DMS153 treated with DMSO at 0.1 percent for 48 hours (cell line): ENCODE results near the gene PSMD6.

Source experiments
- DNase-seq: peaks from one replicate; lab custom pipeline; 2025; ENCODE audit not compliant: unreplicated experiment; lab: John Stamatoyannopoulos, UW

Gene PSMD6

DNA sequence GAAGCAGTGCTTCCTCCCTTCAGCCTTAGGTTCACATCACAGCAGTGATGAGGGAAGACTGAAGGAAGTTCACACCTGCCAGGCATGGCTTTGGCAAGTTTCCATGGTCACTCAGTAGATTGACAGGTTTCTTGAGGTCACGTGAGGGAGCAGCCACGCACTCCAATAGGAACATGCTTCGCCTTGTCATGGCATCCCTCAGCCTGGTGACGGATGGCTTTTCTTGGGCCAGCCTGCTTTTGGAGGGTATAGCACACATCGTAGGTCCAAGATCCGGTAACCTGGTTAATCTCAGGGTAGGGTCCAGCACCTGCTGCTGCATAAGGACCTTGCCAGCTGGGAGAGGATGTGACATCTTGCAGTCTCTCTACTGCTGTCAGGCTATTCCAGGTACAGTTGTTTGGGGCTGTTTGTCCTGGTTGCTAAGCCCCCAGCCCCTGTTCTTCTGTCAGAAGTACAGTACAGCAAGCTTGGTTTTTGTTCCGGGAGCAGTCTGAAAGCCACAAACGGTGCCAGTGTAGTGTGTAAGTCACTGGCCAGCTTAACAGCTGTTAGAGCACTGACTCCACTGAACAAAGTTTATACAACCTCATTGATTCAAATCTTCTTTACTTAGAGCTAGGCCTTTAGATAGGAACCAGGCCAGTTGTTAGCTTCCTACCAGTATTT, 42.3 kb downstream of the PSMD6 start:
- no peak for DNase-seq

GRCh38 chr3:63980019-63980418, 43.3 kb downstream of the PSMD6 start:
- DNase-seq: no peak

DNA sequence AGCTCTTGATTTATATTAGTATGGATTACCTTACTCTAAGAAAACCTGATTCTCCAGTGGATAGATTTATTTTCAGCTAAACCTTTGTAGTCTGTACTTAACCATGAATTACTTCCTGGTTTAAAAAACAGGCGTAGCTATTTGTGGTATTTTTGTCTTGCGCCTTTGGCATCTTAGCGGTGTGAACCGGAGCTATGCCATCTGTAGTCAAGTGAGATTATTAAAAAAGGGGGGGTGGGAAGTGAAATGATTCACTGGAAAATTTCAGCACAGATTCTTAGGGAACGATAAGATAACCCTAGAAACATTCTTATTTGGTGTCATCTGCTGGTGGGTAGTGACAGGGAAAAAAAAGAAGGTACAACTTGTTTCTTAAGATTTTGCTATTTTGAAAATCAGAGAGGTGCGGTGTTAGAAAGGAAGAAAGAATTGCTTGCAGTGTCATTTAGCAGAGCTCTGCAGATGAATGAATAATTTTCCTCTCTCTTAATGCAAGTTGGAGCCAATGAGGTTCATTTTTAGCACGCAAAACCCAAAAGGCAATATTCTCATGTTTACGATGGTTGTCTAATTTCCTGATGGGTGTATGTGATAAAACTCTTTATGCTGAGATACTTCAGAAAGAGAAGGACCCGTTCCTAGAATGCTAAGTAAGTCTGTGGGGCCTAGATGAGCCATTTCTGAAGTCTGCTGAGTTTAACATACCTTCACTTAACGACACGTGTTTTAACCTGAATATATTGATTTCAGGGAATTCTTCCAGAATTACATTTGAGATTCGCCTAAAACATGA, 44.0 kb downstream of the PSMD6 start:
- DNase-seq: no peak

- no peak for DNase-seq
These were observed 45.4 kb downstream of the PSMD6 start for GRCh38 chr3:63977893-63978292.

DNA sequence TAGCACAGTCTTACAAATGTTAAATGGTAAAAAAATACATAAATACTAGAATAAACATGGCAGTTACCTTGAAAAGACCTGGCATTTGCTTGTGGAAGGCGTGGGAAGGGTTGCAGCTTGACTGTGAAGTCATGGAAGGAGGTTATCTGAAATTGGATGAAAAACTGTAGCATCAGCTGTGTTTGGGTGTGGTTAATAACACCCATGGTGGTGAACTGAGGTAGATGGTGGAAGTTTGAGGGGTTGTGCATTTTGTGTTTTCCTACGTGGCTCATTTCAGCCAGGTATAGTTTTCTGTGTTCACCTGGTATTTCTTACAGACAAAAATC, 46.5 kb downstream of the PSMD6 start:
- DNase-seq: no peak

DNA sequence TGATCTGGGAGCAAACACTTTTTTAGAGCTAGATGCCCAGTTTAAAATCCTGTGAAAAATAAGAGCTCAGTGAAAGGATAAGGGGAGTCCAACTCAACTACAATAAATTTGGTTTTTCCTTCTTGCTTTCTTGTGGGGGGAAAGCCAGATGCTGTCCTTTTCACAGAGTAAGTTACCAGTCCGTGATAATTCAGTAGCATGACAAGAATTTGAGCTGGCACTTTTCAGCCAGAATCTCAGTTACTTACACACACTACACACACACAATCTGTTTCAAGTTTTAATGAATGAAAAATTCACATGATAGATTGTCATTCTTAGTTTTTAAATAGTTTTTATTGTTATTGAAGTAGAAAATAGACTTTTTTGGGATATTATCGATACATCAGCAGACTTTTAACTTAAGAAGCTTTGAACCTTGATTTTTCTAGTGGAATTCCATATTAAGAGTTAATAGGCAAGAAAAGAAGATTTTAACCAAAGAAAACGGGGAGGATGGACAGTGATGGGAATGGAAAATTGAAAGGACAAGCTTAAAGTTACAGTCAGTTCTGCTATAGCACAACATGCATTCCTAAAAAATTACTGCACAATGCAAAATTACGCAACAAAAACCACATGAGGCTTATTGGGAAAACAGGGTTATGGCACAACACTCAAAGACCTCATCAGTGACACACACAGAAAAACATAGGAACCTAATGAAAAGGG, 47.0 kb downstream of the PSMD6 start:
- no peak for DNase-seq

DNA sequence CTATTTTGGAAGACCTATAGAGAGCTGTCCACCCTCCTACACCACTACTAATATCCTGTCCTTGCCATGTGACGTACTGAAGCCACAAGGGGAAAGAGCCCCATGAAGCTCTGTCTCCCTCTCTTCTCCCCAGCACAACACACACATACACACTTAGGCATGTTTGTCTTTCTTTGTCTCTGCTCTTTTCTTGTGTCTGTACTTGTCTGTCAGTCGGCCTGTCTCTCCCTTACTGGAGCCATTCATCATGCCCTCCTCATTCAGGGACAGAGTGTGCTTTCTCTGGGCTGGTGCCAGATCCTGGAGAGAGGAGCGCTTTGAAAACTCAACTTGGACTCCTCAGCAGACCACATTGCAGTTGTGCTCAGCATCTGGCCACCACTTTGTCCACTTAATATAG, 47.6 kb downstream of the PSMD6 start:
- no peak for DNase-seq

DNA sequence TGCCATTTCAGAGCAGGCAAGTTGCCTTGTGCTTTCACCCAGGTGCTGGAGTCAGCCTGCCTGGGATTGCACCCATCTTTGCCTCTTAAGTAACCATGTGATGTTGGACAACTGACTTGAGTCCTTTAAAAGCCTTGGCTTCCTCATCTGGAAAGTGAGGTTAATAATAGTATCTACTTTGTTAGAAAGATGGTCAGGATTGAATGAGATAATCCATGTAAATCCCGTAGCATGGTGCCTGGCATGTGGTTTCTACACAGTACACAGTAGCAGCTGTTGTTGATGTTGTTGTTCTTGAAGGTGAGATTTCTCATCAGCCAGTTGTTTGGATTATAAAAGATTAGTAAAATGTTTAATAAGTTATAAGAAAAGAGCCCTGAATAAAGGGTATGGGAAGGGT, 48.8 kb downstream of the PSMD6 start:
- DNase-seq: no peak

DNA sequence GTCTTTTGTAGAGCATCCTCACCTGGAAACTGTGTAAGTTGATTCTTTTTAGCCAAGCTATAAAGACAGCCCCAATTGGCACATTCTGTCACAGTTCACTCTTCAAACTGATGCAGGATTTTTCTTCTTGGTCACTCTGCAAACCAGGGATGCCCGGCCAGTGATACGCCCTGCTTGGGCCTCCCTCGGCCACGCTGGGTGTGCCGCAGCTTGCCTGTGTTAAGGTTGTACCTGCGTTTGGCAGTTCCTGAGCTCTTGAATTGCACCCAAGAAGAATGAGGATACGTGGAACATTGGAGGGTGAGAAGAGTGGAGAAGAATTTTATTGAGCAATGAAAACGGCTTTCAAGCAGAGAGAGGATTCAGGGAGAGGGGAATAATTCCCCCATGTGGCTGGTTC, 49.9 kb downstream of the PSMD6 start:
- DNase-seq: no peak

DNA sequence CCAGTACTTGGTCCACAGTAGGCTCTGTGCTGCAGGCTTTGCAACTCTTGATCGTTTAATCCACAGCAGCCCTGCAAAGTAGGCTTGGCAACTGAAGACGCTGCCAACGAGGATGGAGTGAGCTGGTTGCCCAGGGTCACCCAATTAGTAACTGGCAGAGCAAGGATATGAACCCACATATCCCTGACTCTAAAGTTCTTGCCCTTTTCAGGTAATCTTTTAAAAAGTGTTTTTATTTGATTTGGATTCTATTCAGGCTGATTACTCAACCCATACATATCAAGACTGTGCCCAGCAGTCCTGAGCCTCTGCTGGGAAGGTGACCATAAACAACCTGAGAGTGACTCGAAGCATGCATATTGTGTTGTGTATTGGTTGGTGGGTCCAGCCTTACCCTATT, 50.3 kb downstream of the PSMD6 start:
- no peak for DNase-seq

GRCh38 chr3:63972196-63972595, 51.1 kb downstream of the PSMD6 start:
- no peak for DNase-seq

GRCh38 chr3:63970631-63971475, 52.4 kb downstream of the PSMD6 start:
- DNase-seq: no peak

DNA sequence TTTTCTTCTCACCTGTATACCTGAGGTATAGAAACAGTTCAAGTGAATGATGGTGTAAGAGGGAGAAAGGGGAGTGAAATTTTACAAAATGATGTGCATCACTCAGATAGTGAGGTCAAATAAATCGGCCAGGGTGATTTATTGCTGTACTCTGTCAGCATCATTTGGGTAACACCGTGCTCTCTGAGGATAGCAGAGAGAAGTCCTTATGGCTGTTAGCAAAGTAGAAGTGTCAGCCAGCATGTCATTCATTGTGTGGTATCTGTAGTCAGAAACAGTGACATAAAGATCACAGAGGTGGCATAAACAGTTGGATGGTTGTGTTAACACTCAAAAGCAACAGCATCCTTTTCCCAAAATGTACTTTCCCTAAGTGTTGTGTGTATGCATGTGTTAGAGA, 53.4 kb downstream of the PSMD6 start:
- no peak for DNase-seq

DNA sequence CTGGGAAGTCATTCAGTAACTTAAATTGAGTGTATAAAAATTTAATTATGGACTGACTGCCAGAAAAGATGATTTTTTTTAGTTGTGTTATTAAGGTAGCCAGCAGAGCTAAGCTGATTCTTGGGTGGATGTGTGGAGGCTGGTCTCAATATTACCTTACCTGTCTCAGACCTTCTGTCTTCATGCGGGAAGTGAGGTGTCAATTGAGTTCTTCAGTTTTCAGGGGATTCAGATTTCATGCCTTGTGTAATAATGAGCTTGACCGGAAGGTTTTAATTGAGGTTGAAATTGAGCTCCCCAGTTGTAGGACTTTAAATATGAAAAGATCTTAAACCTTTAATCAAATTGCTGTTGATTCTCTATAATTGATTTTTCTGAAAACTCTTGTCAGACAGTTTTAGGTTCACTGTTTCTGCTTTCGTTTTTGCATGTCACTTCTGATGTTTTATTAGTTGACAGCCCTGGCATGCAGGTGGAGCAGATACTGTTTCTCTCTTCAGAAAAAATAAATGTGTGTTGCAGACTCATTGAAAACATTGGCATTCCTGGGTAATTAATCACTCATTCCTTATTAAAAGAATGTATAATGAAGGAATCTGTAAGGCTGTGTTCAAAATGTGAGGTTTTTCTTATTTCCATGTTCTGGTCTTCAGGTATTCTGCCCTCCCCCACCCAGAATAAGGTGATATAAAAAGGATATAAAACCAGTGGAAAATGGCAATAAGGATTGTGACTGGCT, 54.5 kb downstream of the PSMD6 start:
- no peak for DNase-seq

GRCh38 chr3:63967675-63968611, 55.4 kb downstream of the PSMD6 start:
- no peak for DNase-seq

GRCh38 chr3:63966871-63967270, 56.4 kb downstream of the PSMD6 start:
- DNase-seq: no peak

DNA sequence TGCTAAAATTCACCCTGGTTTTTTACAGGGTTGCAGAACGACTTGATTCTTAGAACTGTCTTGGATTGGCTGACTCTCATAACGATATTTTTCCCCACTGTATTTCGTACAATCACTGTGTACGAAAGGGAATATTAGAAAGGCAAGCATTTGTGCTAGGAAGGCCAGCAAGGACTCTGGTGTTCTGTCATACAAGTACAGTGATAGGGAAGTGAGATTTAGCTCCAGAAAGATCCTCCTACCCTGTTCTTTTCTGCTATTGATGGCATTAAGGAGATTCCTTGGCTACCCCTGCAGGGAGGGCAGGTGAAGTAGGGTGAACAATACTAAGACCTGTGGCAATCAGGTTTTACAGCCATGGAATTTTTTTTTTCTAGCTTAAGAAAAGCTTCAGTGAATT, 57.3 kb downstream of the PSMD6 start:
- DNase-seq: no peak

GRCh38 chr3:63964681-63965485, 58.4 kb downstream of the PSMD6 start:
- DNase-seq: no peak

GRCh38 chr3:63963496-63963895, 59.8 kb downstream of the PSMD6 start:
- DNase-seq: no peak
